Esophagus squamous epithelium (tissue), 5 donors: Measurements from ENCODE around the gene DDX60. TPM values are rescaled to one million over a fixed set of nuclear protein-coding genes. Genes with fewer than 3 reads are reported as not detected.
"Not testable (repeated sequence)": the region's sequence is repeated elsewhere in the genome, so short reads cannot be mapped to it uniquely, and the experiment has no call there.

Source experiments
- DNase-seq: peaks from one replicate; lab custom pipeline; 2025; lab: John Stamatoyannopoulos, UW
- H3K27ac ChIP-seq, 4 donors: fragments of 200-600 bp; sonication (generic); one replicate each; pipeline ENCODE4 v1.5.1; 2016 to 2019; ENCODE audit warnings: mild to moderate bottlenecking in 1 of 4
- H3K27me3 ChIP-seq, 4 donors: fragments of 200-600 bp; sonication (generic); 1 replicate in 3 of 4; 2 replicates in 1 of 4; pipeline versions ENCODE4 v1.5.1 to v1.6.0; 2017 to 2021; ENCODE audit warnings: antibody characterized with exemption in 1 of 4
- H3K36me3 ChIP-seq, 3 donors: fragments of 200-600 bp; sonication (generic); one replicate each; pipeline ENCODE4 v1.5.1; 2016 to 2019
- H3K4me1 ChIP-seq, 3 donors: fragments of 200-600 bp; sonication (generic); one replicate each; pipeline ENCODE4 v1.5.1; 2017 to 2019
- H3K4me3 ChIP-seq, 4 donors: fragments of 200-600 bp; sonication (generic); 1 replicate in 3 of 4; 2 replicates in 1 of 4; pipeline ENCODE4 v1.5.1; 2016 to 2019; ENCODE audit warnings: mild to moderate bottlenecking in 2 of 4, moderate library complexity in 1 of 4
- H3K9me3 ChIP-seq, 3 donors: fragments of 200-600 bp; sonication (generic); one replicate each; pipeline ENCODE4 v1.5.1; 2016 to 2019
- CTCF ChIP-seq, 6 experiments: fragments of 450-650 bp in 4 of 6; fragments of 200-600 bp in 2 of 6; sonication (generic) in 2 of 6; IDR thresholded peaks; one replicate each; pipeline ENCODE4 v1.5.1; 2016 to 2019; ENCODE audit warnings: antibody characterized with exemption in 6 of 6, mild to moderate bottlenecking in 4 of 6, moderate library complexity in 4 of 6
- POLR2A ChIP-seq, 4 donors: fragments of 450-650 bp; IDR thresholded peaks; one replicate each; pipeline ENCODE4 v1.6.1; 2017; ENCODE audit warnings: antibody characterized with exemption in 4 of 4, mild to moderate bottlenecking in 4 of 4, moderate library complexity in 3 of 4
- WGBS, 2 donors: methylation state at CpG; one replicate each; pipeline ENCODE4 v1.1.5; 2018; 5-methylcytosine and 5-hydroxymethylcytosine counted together
- intact Hi-C: fragments of 100-400 bp; cut with DNase I; formaldehyde crosslinking; loops from one replicate; pipeline ENCODE4 v1.15.0; 2022
- total RNA-seq, 4 donors: library from RNA; depleted of rRNA; stranded (reverse); fragments of >200 nt; gene quantifications; one replicate each; pipeline ENCODE4 v1.1.0, GENCODE V29; 2016
- donor health status: DM: yes; HTN: yes; CAD: no.

Gene DDX60
- total RNA-seq, 4 donors from 2014 or later: 1.1 to 12.3 (median 6.2) TPM

- no peak for DNase-seq
- Histone ChIP-seq H3K27ac (no peak overlapping the region), H3K9me3 (no peaks in the 10 kb centered on the region), H3K36me3 (peaks cover 0 to 15% (median 0%) of the 10 kb centered on the region in 3 donors), H3K4me1 (no peaks in the 10 kb centered on the region), H3K4me3 (no peak overlapping the region), H3K27me3 (no peaks in the 10 kb centered on the region)
- intact Hi-C loops: no loop called here
- 88 to 92% methylated on average over 3 of the region's 3 CpGs for WGBS, 2 donors
- TF ChIP-seq CTCF (IDR thresholded peaks at IDR 0.05): no peak
These were observed 25.1 kb downstream of the DDX60 start for GRCh38 chr4:168293386-168293975.

GRCh38 chr4:168291242-168291641 lies 27.3 kb downstream of the DDX60 start:
- no peaks in the 10 kb centered on the region for H3K4me1 ChIP-seq
- intact Hi-C loops: no loop called here
- TF ChIP-seq POLR2A (IDR thresholded peaks at IDR 0.05) (no peak), CTCF (IDR thresholded peaks at IDR 0.05) (no peak)
- H3K36me3 ChIP-seq: peaks cover 0 to 15% (median 0%) of the 10 kb centered on the region in 3 donors
- H3K4me3 ChIP-seq: no peak overlapping the region
- 93 to 94% methylated on average over 1 of the region's 1 CpG for WGBS, 2 donors
- H3K27me3 ChIP-seq: no peaks in the 10 kb centered on the region
- DNase-seq: no peak
- H3K9me3 ChIP-seq: no peaks in the 10 kb centered on the region
- no peak overlapping the region for H3K27ac ChIP-seq

- H3K4me3 ChIP-seq, H3K9me3 ChIP-seq, H3K27me3 ChIP-seq, H3K4me1 ChIP-seq, DNase-seq, H3K27ac ChIP-seq, intact Hi-C loops: not testable (repeated sequence)
- WGBS, 2 donors: 91 to 94% methylated on average over 1 of the region's 1 CpG
- H3K36me3 ChIP-seq: peaks cover 0 to 34% (median 0%) of the 10 kb centered on the region in 3 donors
These were observed 32.7 kb downstream of the DDX60 start for GRCh38 chr4:168285850-168286249.

GRCh38 chr4:168279556-168279955 lies 39.0 kb downstream of the DDX60 start:
- 75 to 76% methylated on average over 2 of the region's 2 CpGs for WGBS, 2 donors
- Histone ChIP-seq H3K27me3 (no peaks in the 10 kb centered on the region), H3K4me1 (no peaks in the 10 kb centered on the region), H3K9me3 (no peaks in the 10 kb centered on the region), H3K27ac (no peak overlapping the region), H3K36me3 (peaks cover 0 to 69% (median 0%) of the 10 kb centered on the region in 3 donors), H3K4me3 (no peak overlapping the region)
- TF ChIP-seq CTCF (IDR thresholded peaks at IDR 0.05) (no peak), POLR2A (IDR thresholded peaks at IDR 0.05) (no peak)
- intact Hi-C loops: no loop called here
- DNase-seq: no peak

GRCh38 chr4:168275836-168276235 lies 42.7 kb downstream of the DDX60 start:
- H3K9me3 ChIP-seq: no peaks in the 10 kb centered on the region
- TF ChIP-seq CTCF (IDR thresholded peaks at IDR 0.05) (no peak), POLR2A (IDR thresholded peaks at IDR 0.05) (no peak)
- DNase-seq: no peak
- WGBS, 2 donors: 85 to 88% methylated on average over 2 of the region's 2 CpGs
- H3K27me3 ChIP-seq: no peaks in the 10 kb centered on the region
- H3K4me1 ChIP-seq: no peaks in the 10 kb centered on the region
- no peak overlapping the region for H3K4me3 ChIP-seq
- no peak overlapping the region for H3K27ac ChIP-seq
- intact Hi-C loops: no loop called here
- peaks cover 0 to 85% (median 0%) of the 10 kb centered on the region in 3 donors for H3K36me3 ChIP-seq

- H3K27ac ChIP-seq: no peak overlapping the region
- no peak for TF ChIP-seq CTCF (IDR thresholded peaks at IDR 0.05)
- TF ChIP-seq POLR2A (IDR thresholded peaks at IDR 0.05): no peak
- intact Hi-C loops: no loop called here
- 75 to 94% methylated on average over 1 of the region's 1 CpG for WGBS, 2 donors
- H3K4me1 ChIP-seq: no peaks in the 10 kb centered on the region
- H3K36me3 ChIP-seq: peaks cover 0 to 77% (median 0%) of the 10 kb centered on the region in 3 donors
- DNase-seq: no peak
- no peaks in the 10 kb centered on the region for H3K9me3 ChIP-seq
- H3K4me3 ChIP-seq: no peak overlapping the region
- H3K27me3 ChIP-seq: no peaks in the 10 kb centered on the region
These were observed 43.7 kb downstream of the DDX60 start for GRCh38 chr4:168274871-168275270.
